Activated CD4-positive, alpha-beta T cell treated with anti-CD3 and anti-CD28 coated beads, Interleukin-2, amount 10 ng/mL, durations not matched to agents 7 days and 5 days (primary cell): ENCODE data around the gene CD200R1L. TPM values are rescaled to one million over a fixed set of nuclear protein-coding genes. Genes with fewer than 3 reads are reported as not detected.

Source experiments
- CTCF ChIA-PET: fragments of 350-600 bp; sonication (Branson Sonifier 250); formaldehyde crosslinking; loops from one replicate; lab custom pipeline; 2021; ENCODE audit warnings: antibody characterized with exemption; lab: Charles Lee
- POLR2A ChIA-PET: fragments of 350-600 bp; sonication (Branson Sonifier 250); formaldehyde crosslinking; loops from one replicate; lab custom pipeline; 2021; ENCODE audit warnings: antibody characterized with exemption; lab: Charles Lee
- DNase-seq: peaks from one replicate; pipeline ENCODE4 v3.0.0-alpha.2; 2020
- H3K27ac Mint-ChIP-seq: one replicate; pipeline ENCODE4 v1.8.0; 2021; ENCODE audit warnings: mild to moderate bottlenecking, moderate library complexity, mixed read lengths
- H3K27me3 Mint-ChIP-seq: one replicate; pipeline ENCODE4 v1.8.0; 2021; ENCODE audit warnings: mixed read lengths
- H3K36me3 Mint-ChIP-seq: one replicate; pipeline ENCODE4 v1.8.0; 2021; ENCODE audit warnings: low read depth, mixed read lengths
- H3K4me1 Mint-ChIP-seq: one replicate; pipeline ENCODE4 v1.8.0; 2021; ENCODE audit warnings: mixed read lengths
- H3K4me3 Mint-ChIP-seq: one replicate; pipeline ENCODE4 v1.8.0; 2021; ENCODE audit warnings: mild to moderate bottlenecking, moderate library complexity, mixed read lengths
- H3K9me3 Mint-ChIP-seq: one replicate; pipeline ENCODE4 v1.8.0; 2021; ENCODE audit warnings: mixed read lengths
- total RNA-seq, 2 experiments: library from RNA; stranded (reverse); gene quantifications; one replicate each; pipeline ENCODE4 v1.2.3, GENCODE V29; 2021

The CD200R1L gene
- total RNA-seq, 2 experiments from 2014 or later = not detected

- Mint-ChIP-seq H3K27ac (peak overlapping the region; percentile 7), H3K36me3 (no peaks in the 10 kb centered on the region), H3K9me3 (peaks cover 6% of the 10 kb centered on the region), H3K4me1 (peaks cover 15% of the 10 kb centered on the region), H3K4me3 (no peak overlapping the region), H3K27me3 (no peaks in the 10 kb centered on the region)
- ChIA-PET CTCF (interaction anchor here (1.5 kb wide), 1 partner anchor 19 kb away, joined by 4 read pairs; no protein-coding TSS in a partner anchor), POLR2A (no interaction called here)
- DNase-seq = no peak
These were observed 77.2 kb downstream of the CD200R1L start for GRCh38 chr3:112769286-112769978.

GRCh38 chr3:112767777-112768176 lies 78.9 kb downstream of the CD200R1L start:
- Mint-ChIP-seq H3K4me1 (peaks cover 7% of the 10 kb centered on the region), H3K4me3 (no peak overlapping the region), H3K27ac (no peak overlapping the region), H3K36me3 (no peaks in the 10 kb centered on the region), H3K27me3 (no peaks in the 10 kb centered on the region), H3K9me3 (peaks cover 6% of the 10 kb centered on the region)
- no peak for DNase-seq
- ChIA-PET CTCF (interaction anchor here (1.6 kb wide), 1 partner anchor 33 kb away, joined by 5 read pairs; no protein-coding TSS in a partner anchor), POLR2A (no interaction called here)

- no peaks in the 10 kb centered on the region for H3K36me3 Mint-ChIP-seq
- POLR2A ChIA-PET = no interaction called here
- H3K4me3 Mint-ChIP-seq = no peak overlapping the region
- no peak for DNase-seq
- no peaks in the 10 kb centered on the region for H3K27me3 Mint-ChIP-seq
- H3K9me3 Mint-ChIP-seq = peaks cover 6% of the 10 kb centered on the region
- H3K27ac Mint-ChIP-seq = no peak overlapping the region
- H3K4me1 Mint-ChIP-seq = peaks cover 7% of the 10 kb centered on the region
- CTCF ChIA-PET = interaction anchor here (0.9 to 1.6 kb wide), 2 partner anchors 20 to 32 kb away, joined by 3 to 5 read pairs; no protein-coding TSS in a partner anchor
These were observed 79.5 kb downstream of the CD200R1L start for GRCh38 chr3:112767177-112767576.

Other genes starting within 250 kb of the CD200R1L start
- gene CCDC80, start 205.7 kb downstream of the CD200R1L start, total RNA-seq = not detected
- 1 to 10 TPM; 8.8 TPM for gene CD200R1, start 128.2 kb upstream of the CD200R1L start, total RNA-seq
- gene GTPBP8, start 144.1 kb upstream of the CD200R1L start, total RNA-seq = 10 to 100 TPM; 27.6 to 29.6 TPM